Mononuclear cell (primary cell): ENCODE results near the gene DSC2. TPM values are rescaled to one million over a fixed set of nuclear protein-coding genes. Genes with fewer than 3 reads are reported as not detected.

ENCODE experiments used
- H3K27me3 ChIP-seq: 2 replicates; pipeline ENCODE4 v1.6.0; 2011; ENCODE audit warnings: low read length, control low read depth; ENCODE audit not compliant: insufficient read depth
- H3K4me1 ChIP-seq: 2 replicates; pipeline ENCODE4 v1.5.1; 2011; ENCODE audit warnings: mild to moderate bottlenecking, low read length, control low read depth; ENCODE audit not compliant: insufficient read depth
- H3K4me3 ChIP-seq: 2 replicates; pipeline ENCODE4 v1.5.1; 2011; ENCODE audit warnings: mild to moderate bottlenecking, low read length, moderate library complexity
- H3K9me3 ChIP-seq: 2 replicates; pipeline ENCODE4 v1.5.1; 2011; ENCODE audit warnings: low read depth, mild to moderate bottlenecking, control low read depth, low read length
- total RNA-seq: library from RNA; depleted of rRNA; stranded (reverse); fragments of >200 nt; gene quantifications from one replicate; pipeline ENCODE4 v1.2.3, GENCODE V29; 2012

DSC2 gene
- total RNA-seq, 1 donor = 8.1 TPM

- Histone ChIP-seq H3K4me3 (no peak overlapping the region), H3K4me1 (no peaks in the 10 kb centered on the region), H3K27me3 (no peaks in the 10 kb centered on the region), H3K9me3 (no peaks in the 10 kb centered on the region)
Observed at GRCh38 chr18:31066266-31066665, 36.0 kb downstream of the DSC2 start.

GRCh38 chr18:31065036-31065773, 37.0 kb downstream of the DSC2 start:
- Histone ChIP-seq H3K4me3 (no peak overlapping the region), H3K9me3 (no peaks in the 10 kb centered on the region), H3K4me1 (no peaks in the 10 kb centered on the region), H3K27me3 (no peaks in the 10 kb centered on the region)

- H3K9me3 ChIP-seq = no peaks in the 10 kb centered on the region
- no peaks in the 10 kb centered on the region for H3K4me1 ChIP-seq
- no peaks in the 10 kb centered on the region for H3K27me3 ChIP-seq
- H3K4me3 ChIP-seq = no peak overlapping the region
Observed at GRCh38 chr18:31064130-31064529, 38.1 kb downstream of the DSC2 start.

GRCh38 chr18:31061945-31062344, 40.3 kb downstream of the DSC2 start:
- no peaks in the 10 kb centered on the region for H3K4me1 ChIP-seq
- H3K4me3 ChIP-seq = no peak overlapping the region
- no peaks in the 10 kb centered on the region for H3K27me3 ChIP-seq
- H3K9me3 ChIP-seq = no peaks in the 10 kb centered on the region

GRCh38 chr18:31058897-31059296, 43.3 kb downstream of the DSC2 start:
- H3K4me3 ChIP-seq = no peak overlapping the region
- H3K9me3 ChIP-seq = no peaks in the 10 kb centered on the region
- no peaks in the 10 kb centered on the region for H3K4me1 ChIP-seq
- H3K27me3 ChIP-seq = no peaks in the 10 kb centered on the region

GRCh38 chr18:31057917-31058316, 44.3 kb downstream of the DSC2 start:
- no peaks in the 10 kb centered on the region for H3K9me3 ChIP-seq
- no peaks in the 10 kb centered on the region for H3K4me1 ChIP-seq
- H3K4me3 ChIP-seq = no peak overlapping the region
- no peaks in the 10 kb centered on the region for H3K27me3 ChIP-seq

GRCh38 chr18:31057051-31057450, 45.2 kb downstream of the DSC2 start:
- H3K4me1 ChIP-seq = no peaks in the 10 kb centered on the region
- H3K4me3 ChIP-seq = no peak overlapping the region
- H3K9me3 ChIP-seq = no peaks in the 10 kb centered on the region
- H3K27me3 ChIP-seq = no peaks in the 10 kb centered on the region

- Histone ChIP-seq H3K4me1 (no peaks in the 10 kb centered on the region), H3K9me3 (no peaks in the 10 kb centered on the region), H3K4me3 (no peak overlapping the region), H3K27me3 (no peaks in the 10 kb centered on the region)
Observed at GRCh38 chr18:31056296-31056695, 45.9 kb downstream of the DSC2 start.

GRCh38 chr18:31050635-31051034, 51.6 kb downstream of the DSC2 start:
- peaks cover under 1% of the 10 kb centered on the region for H3K27me3 ChIP-seq

GRCh38 chr18:31049189-31049588, 53.0 kb downstream of the DSC2 start:
- no peak overlapping the region for H3K4me3 ChIP-seq
- H3K27me3 ChIP-seq = peaks cover 9% of the 10 kb centered on the region
- no peaks in the 10 kb centered on the region for H3K4me1 ChIP-seq
- no peaks in the 10 kb centered on the region for H3K9me3 ChIP-seq

More at GRCh38 chr18:31050635-31051034, 51.6 kb downstream of the DSC2 start:
- no peak overlapping the region for H3K4me3 ChIP-seq
- H3K4me1 ChIP-seq = no peaks in the 10 kb centered on the region
- no peaks in the 10 kb centered on the region for H3K9me3 ChIP-seq

- peaks cover 19% of the 10 kb centered on the region for H3K27me3 ChIP-seq
- no peaks in the 10 kb centered on the region for H3K9me3 ChIP-seq
- H3K4me1 ChIP-seq = no peaks in the 10 kb centered on the region
- no peak overlapping the region for H3K4me3 ChIP-seq
Observed at GRCh38 chr18:31048216-31048615, 54.0 kb downstream of the DSC2 start.

GRCh38 chr18:31046916-31047315, 55.3 kb downstream of the DSC2 start:
- Histone ChIP-seq H3K9me3 (no peaks in the 10 kb centered on the region), H3K4me3 (no peak overlapping the region), H3K27me3 (peaks cover 32% of the 10 kb centered on the region), H3K4me1 (no peaks in the 10 kb centered on the region)

GRCh38 chr18:31045599-31045998, 56.6 kb downstream of the DSC2 start:
- H3K9me3 ChIP-seq = no peaks in the 10 kb centered on the region
- H3K27me3 ChIP-seq = peaks cover 45% of the 10 kb centered on the region
- no peaks in the 10 kb centered on the region for H3K4me1 ChIP-seq
- no peak overlapping the region for H3K4me3 ChIP-seq

- no peaks in the 10 kb centered on the region for H3K4me1 ChIP-seq
- peaks cover 52% of the 10 kb centered on the region for H3K27me3 ChIP-seq
- H3K9me3 ChIP-seq = no peaks in the 10 kb centered on the region
- no peak overlapping the region for H3K4me3 ChIP-seq
Observed at GRCh38 chr18:31044926-31045325, 57.3 kb downstream of the DSC2 start.

- no peaks in the 10 kb centered on the region for H3K4me1 ChIP-seq
- no peak overlapping the region for H3K4me3 ChIP-seq
- H3K27me3 ChIP-seq = peaks cover 61% of the 10 kb centered on the region
- no peaks in the 10 kb centered on the region for H3K9me3 ChIP-seq
Observed at GRCh38 chr18:31043709-31044108, 58.5 kb downstream of the DSC2 start.
